ENCODE measurements around the gene GABRE.

DNA sequence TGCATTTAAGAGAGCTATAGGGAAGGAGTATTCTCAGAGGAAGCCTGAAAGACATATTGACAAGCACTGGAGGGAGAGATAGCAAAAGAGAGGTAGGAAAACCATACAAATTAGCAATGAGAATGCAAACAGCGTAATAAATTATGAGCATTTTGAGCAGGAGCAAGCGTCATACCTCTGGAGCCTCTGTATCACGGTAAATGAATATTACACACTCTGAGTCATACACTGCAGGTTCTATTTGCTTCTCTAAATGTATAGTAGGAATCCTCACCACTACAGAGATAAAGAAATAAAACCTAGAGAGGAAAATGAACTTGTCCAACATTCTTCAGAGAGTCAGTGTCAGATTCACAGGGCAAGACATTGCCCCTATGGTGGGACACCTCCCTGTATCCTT is 46.4 kb upstream of the GABRE start:
- TF ChIP-seq, protein P1, sequence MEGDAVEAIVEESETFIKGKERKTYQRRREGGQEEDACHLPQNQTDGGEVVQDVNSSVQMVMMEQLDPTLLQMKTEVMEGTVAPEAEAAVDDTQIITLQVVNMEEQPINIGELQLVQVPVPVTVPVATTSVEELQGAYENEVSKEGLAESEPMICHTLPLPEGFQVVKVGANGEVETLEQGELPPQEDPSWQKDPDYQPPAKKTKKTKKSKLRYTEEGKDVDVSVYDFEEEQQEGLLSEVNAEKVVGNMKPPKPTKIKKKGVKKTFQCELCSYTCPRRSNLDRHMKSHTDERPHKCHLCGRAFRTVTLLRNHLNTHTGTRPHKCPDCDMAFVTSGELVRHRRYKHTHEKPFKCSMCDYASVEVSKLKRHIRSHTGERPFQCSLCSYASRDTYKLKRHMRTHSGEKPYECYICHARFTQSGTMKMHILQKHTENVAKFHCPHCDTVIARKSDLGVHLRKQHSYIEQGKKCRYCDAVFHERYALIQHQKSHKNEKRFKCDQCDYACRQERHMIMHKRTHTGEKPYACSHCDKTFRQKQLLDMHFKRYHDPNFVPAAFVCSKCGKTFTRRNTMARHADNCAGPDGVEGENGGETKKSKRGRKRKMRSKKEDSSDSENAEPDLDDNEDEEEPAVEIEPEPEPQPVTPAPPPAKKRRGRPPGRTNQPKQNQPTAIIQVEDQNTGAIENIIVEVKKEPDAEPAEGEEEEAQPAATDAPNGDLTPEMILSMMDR (conservative IDR thresholded peaks at IDR 0.05 in 1 of 2, IDR thresholded peaks at IDR 0.05 in 1 of 2; ENCODE audit: extremely low read depth in 1 of 2, insufficient read depth in 1 of 2, low read depth in 1 of 2, low read length in 2 of 2) = no peak
- no peak for TF ChIP-seq EZH2 (IDR thresholded peaks at IDR 0.05; ENCODE audit: borderline replicate concordance, low read length)

Data from mammary epithelial cell (primary cell).